ENCODE data around the gene WDR33.
"Not testable (repeated sequence)": the region's sequence is repeated elsewhere in the genome, so short reads cannot be mapped to it uniquely, and the experiment has no call there.

WDR33 gene

GRCh38 chr2:127763776-127764175, 47.2 kb downstream of the WDR33 start:
- no peak for DNase-seq (ENCODE audit: low read depth)

- DNase-seq (ENCODE audit: low read depth) = no peak
Observed at GRCh38 chr2:127762846-127763245, 48.1 kb downstream of the WDR33 start.

GRCh38 chr2:127762441-127762840, 48.5 kb downstream of the WDR33 start:
- DNase-seq (ENCODE audit: low read depth) = no peak

- DNase-seq (ENCODE audit: low read depth) = no peak
Observed at GRCh38 chr2:127759931-127760330, 51.0 kb downstream of the WDR33 start.

- DNase-seq (ENCODE audit: low read depth) = no peak
Observed at GRCh38 chr2:127754186-127754585, 56.8 kb downstream of the WDR33 start.

GRCh38 chr2:127753374-127753773, 57.6 kb downstream of the WDR33 start:
- no peak for DNase-seq (ENCODE audit: low read depth)

- not testable (repeated sequence) for DNase-seq (ENCODE audit: low read depth)
Observed at GRCh38 chr2:127749537-127749936, 61.4 kb downstream of the WDR33 start.

- DNase-seq (ENCODE audit: low read depth) = no peak
Observed at GRCh38 chr2:127747621-127748020, 63.4 kb downstream of the WDR33 start.

- DNase-seq (ENCODE audit: low read depth) = no peak
Observed at GRCh38 chr2:127743477-127744026, 67.4 kb downstream of the WDR33 start.

GRCh38 chr2:127740665-127741288, 70.2 kb downstream of the WDR33 start:
- DNase-seq (ENCODE audit: low read depth) = no peak

- no peak for DNase-seq (ENCODE audit: low read depth)
Observed at GRCh38 chr2:127739800-127740199, 71.2 kb downstream of the WDR33 start.

GRCh38 chr2:127737892-127738291, 73.1 kb downstream of the WDR33 start:
- no peak for DNase-seq (ENCODE audit: low read depth)

GRCh38 chr2:127735537-127736399, 75.2 kb downstream of the WDR33 start:
- no peak for DNase-seq (ENCODE audit: low read depth)

GRCh38 chr2:127735044-127735443, 75.9 kb downstream of the WDR33 start:
- no peak for DNase-seq (ENCODE audit: low read depth)

GRCh38 chr2:127733816-127734537, 77.0 kb downstream of the WDR33 start:
- DNase-seq (ENCODE audit: low read depth) = peak; percentile 6

GRCh38 chr2:127733113-127733815, 77.7 kb downstream of the WDR33 start:
- DNase-seq (ENCODE audit: low read depth) = no peak

- DNase-seq (ENCODE audit: low read depth) = no peak
Observed at GRCh38 chr2:127726158-127726880, 84.7 kb downstream of the WDR33 start.

- no peak for DNase-seq (ENCODE audit: low read depth)
Observed at GRCh38 chr2:127722807-127723206, 88.2 kb downstream of the WDR33 start.

- DNase-seq (ENCODE audit: low read depth) = no peak
Observed at GRCh38 chr2:127721978-127722355, 89.0 kb downstream of the WDR33 start.

GRCh38 chr2:127721311-127721977, 89.5 kb downstream of the WDR33 start:
- DNase-seq (ENCODE audit: low read depth) = no peak

Measured in fibroblast of the conjunctiva (primary cell).